GM12873 (cell line): Measurements from ENCODE around the gene CHRNG.

ENCODE experiments used
- CTCF ChIP-seq: IDR thresholded peaks from 2 replicates; pipeline ENCODE4 v1.5.1; 2012; ENCODE audit warnings: low read depth, mild to moderate bottlenecking, moderate library complexity, low read length, control low read depth; ENCODE audit not compliant: insufficient read depth; ENCODE audit errors: missing control alignments

CHRNG gene

GRCh38 chr2:232501794-232502390, 37.6 kb upstream of the CHRNG start:
- no peak for TF ChIP-seq CTCF

GRCh38 chr2:232502511-232502910, 37.0 kb upstream of the CHRNG start:
- TF ChIP-seq CTCF = no peak

- TF ChIP-seq CTCF = no peak
Observed at GRCh38 chr2:232502911-232503808, 36.3 kb upstream of the CHRNG start.

GRCh38 chr2:232503809-232504323, 35.6 kb upstream of the CHRNG start:
- no peak for TF ChIP-seq CTCF

- TF ChIP-seq CTCF = no peak
Observed at GRCh38 chr2:232504438-232504837, 35.1 kb upstream of the CHRNG start.

- TF ChIP-seq CTCF = no peak
Observed at GRCh38 chr2:232505856-232506255, 33.6 kb upstream of the CHRNG start.

- TF ChIP-seq CTCF = no peak
Observed at GRCh38 chr2:232506709-232507108, 32.8 kb upstream of the CHRNG start.
